ENCODE data around the gene DIP2C. TPM values are rescaled to one million over a fixed set of nuclear protein-coding genes. Genes with fewer than 3 reads are reported as not detected.

Gene DIP2C
- total and polyA plus RNA-seq, 2 experiments from 2014 or later, result 9.1 to 15.8 TPM

- Histone ChIP-seq H3K9me3 (ENCODE audit: low read depth) (no peaks in the 10 kb centered on the region), H3K4me1 (ENCODE audit: low read depth) (peaks cover 7% of the 10 kb centered on the region), H3K27me3 (no peaks in the 10 kb centered on the region), H3K4me3 (no peak overlapping the region), H3K36me3 (no peaks in the 10 kb centered on the region), H3K27ac (no peak overlapping the region)
- no peak for DNase-seq (ENCODE audit: low read depth in 1 of 2, low spot score in 1 of 2)
- TF ChIP-seq, protein P1, sequence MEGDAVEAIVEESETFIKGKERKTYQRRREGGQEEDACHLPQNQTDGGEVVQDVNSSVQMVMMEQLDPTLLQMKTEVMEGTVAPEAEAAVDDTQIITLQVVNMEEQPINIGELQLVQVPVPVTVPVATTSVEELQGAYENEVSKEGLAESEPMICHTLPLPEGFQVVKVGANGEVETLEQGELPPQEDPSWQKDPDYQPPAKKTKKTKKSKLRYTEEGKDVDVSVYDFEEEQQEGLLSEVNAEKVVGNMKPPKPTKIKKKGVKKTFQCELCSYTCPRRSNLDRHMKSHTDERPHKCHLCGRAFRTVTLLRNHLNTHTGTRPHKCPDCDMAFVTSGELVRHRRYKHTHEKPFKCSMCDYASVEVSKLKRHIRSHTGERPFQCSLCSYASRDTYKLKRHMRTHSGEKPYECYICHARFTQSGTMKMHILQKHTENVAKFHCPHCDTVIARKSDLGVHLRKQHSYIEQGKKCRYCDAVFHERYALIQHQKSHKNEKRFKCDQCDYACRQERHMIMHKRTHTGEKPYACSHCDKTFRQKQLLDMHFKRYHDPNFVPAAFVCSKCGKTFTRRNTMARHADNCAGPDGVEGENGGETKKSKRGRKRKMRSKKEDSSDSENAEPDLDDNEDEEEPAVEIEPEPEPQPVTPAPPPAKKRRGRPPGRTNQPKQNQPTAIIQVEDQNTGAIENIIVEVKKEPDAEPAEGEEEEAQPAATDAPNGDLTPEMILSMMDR (IDR thresholded peaks at IDR 0.05; ENCODE audit: low read depth, low read length), result no peak
Observed at GRCh38 chr10:677750-678661, 11.5 kb downstream of the DIP2C start.

- Histone ChIP-seq H3K9me3 (ENCODE audit: low read depth) (no peaks in the 10 kb centered on the region), H3K4me3 (no peak overlapping the region), H3K36me3 (no peaks in the 10 kb centered on the region), H3K4me1 (ENCODE audit: low read depth) (peaks cover 7% of the 10 kb centered on the region), H3K27me3 (no peaks in the 10 kb centered on the region), H3K27ac (no peak overlapping the region)
- no peak for DNase-seq (ENCODE audit: low read depth in 1 of 2, low spot score in 1 of 2)
- TF ChIP-seq, protein P1 (IDR thresholded peaks at IDR 0.05; ENCODE audit: low read depth, low read length), result no peak
Observed at GRCh38 chr10:677038-677437, 12.4 kb downstream of the DIP2C start.

- H3K27ac ChIP-seq, result no peak overlapping the region
- no peak for DNase-seq (ENCODE audit: low read depth in 1 of 2, low spot score in 1 of 2)
- no peak overlapping the region for H3K4me3 ChIP-seq
- peaks cover 7% of the 10 kb centered on the region for H3K4me1 ChIP-seq (ENCODE audit: low read depth)
- no peaks in the 10 kb centered on the region for H3K36me3 ChIP-seq
- H3K9me3 ChIP-seq (ENCODE audit: low read depth), result no peaks in the 10 kb centered on the region
- no peaks in the 10 kb centered on the region for H3K27me3 ChIP-seq
- TF ChIP-seq, protein P1 (IDR thresholded peaks at IDR 0.05; ENCODE audit: low read depth, low read length), result no peak
Observed at GRCh38 chr10:676178-676577, 13.3 kb downstream of the DIP2C start.

- Histone ChIP-seq H3K27ac (no peak overlapping the region), H3K4me3 (no peak overlapping the region), H3K27me3 (no peaks in the 10 kb centered on the region), H3K36me3 (no peaks in the 10 kb centered on the region), H3K4me1 (ENCODE audit: low read depth) (peaks cover 7% of the 10 kb centered on the region), H3K9me3 (ENCODE audit: low read depth) (no peaks in the 10 kb centered on the region)
- TF ChIP-seq, protein P1 (IDR thresholded peaks at IDR 0.05; ENCODE audit: low read depth, low read length), result no peak
- DNase-seq (ENCODE audit: low read depth in 1 of 2, low spot score in 1 of 2), result no peak
Observed at GRCh38 chr10:675532-675931, 13.9 kb downstream of the DIP2C start.

DNA sequence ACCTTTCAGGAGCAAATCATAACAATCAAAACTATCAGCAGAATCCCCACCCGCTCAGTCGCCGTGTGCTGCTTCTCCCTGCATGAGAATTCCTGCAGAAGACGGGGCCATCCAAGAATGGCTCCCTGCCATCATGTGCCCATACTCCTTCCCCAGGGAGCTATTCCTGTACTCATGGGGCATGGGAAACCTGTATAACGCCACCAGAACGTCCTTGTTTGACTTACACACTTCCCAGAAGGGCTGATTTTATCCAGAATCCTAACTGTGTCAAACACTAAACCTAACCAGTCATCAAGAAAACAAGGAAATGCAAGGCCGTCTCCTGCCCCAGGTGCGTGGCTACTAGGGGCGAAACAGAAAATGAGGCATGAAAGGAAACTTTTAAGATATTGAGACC, 16.0 kb downstream of the DIP2C start:
- Histone ChIP-seq H3K27ac (no peak overlapping the region), H3K4me3 (no peak overlapping the region), H3K4me1 (ENCODE audit: low read depth) (no peaks in the 10 kb centered on the region), H3K9me3 (ENCODE audit: low read depth) (no peaks in the 10 kb centered on the region), H3K36me3 (no peaks in the 10 kb centered on the region), H3K27me3 (no peaks in the 10 kb centered on the region)
- no peak for DNase-seq (ENCODE audit: low read depth in 1 of 2, low spot score in 1 of 2)
- TF ChIP-seq, protein P1 (IDR thresholded peaks at IDR 0.05; ENCODE audit: low read depth, low read length), result no peak
